ENCODE data around the gene FAM89B. TPM values are rescaled to one million over a fixed set of nuclear protein-coding genes. Genes with fewer than 3 reads are reported as not detected.

The FAM89B gene
- total RNA-seq, 1 experiment from 2014 or later, result 102 TPM

DNA sequence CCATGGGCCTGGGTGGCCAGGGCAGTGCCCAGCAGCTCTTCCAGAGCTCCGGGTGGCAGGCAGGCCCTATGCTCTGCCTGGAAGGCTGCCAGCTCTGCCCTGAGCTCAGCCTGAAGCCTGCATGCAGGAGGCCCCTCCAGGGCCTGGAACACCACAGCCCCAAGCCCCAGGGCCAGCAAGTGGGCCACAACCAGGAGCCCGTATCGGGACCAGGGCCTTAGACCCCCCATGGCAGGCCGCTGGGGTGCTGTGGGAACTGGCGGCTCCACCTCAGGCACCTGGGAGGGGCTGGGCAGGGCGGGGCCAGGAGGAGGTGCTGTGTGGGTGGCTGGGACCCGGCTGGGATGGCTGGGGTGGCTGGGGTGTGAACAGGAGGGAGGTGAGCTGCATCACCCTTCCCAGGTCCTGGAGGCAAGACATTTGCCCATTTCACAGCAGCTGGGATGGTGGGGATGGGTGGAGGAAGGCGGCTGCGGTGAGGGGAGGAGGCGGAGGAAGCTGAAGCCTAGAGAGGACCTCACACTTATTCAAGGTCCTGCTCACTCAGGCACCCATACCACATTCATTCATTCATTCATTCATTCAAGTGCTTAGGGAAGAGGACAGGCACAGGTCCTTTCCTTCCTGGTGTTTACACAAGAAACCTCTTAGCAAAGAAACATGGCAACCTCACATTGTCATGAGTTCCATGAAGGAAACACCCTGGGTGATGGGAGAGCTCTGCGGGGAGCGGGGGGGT, 23.4 kb downstream of the FAM89B start, which contains the start of gene KCNK7:
KCNK7 (minus strand) TSS at position 258 of the 739 bp plus-strand sequence; CDS start at position 230, 28 bp downstream.
- H3K4me1 ChIP-seq (ENCODE audit: control insufficient read depth, insufficient read depth, low read length), result peaks cover 12% of the 10 kb centered on the region; the same call in 1 of the 2 replicates
- H3K27me3 ChIP-seq (ENCODE audit: control insufficient read depth, insufficient read depth, low read length), result no peaks in the 10 kb centered on the region
- H3K36me3 ChIP-seq (ENCODE audit: control insufficient read depth, insufficient read depth, low read length), result no peaks in the 10 kb centered on the region
- intact Hi-C loops (cut with micrococcal nuclease; ENCODE audit: unreplicated experiment) (no loop called here), in situ Hi-C loops (cut with HindIII; ENCODE audit: low pct_unique_long_range_greater_than_20kb, low sequenced_read_pairs) (no loop called here)
- no TSS peak for BruUV-seq (replicated peaks)
- H3K27ac ChIP-seq (ENCODE audit: low read length), result no peak within 1 kb of the TSS
- no peak within 1 kb of the TSS for H3K4me3 ChIP-seq (ENCODE audit: low read depth in 2 of 2, low read length in 2 of 2)
- no peak for DNase-seq (ENCODE audit: low read depth, low spot score)
- no peak for TF ChIP-seq POLR2AphosphoS5 (IDR thresholded peaks at IDR 0.05; ENCODE audit: low read depth, low read length)
- TF ChIP-seq SIN3A (IDR thresholded peaks at IDR 0.05; ENCODE audit: borderline replicate concordance, insufficient read depth, low read depth, low read length), result no peak
- no peak for TF ChIP-seq TCF7L2 (IDR thresholded peaks at IDR 0.05; ENCODE audit: low read depth, low read length)
- TF ChIP-seq, protein P1, sequence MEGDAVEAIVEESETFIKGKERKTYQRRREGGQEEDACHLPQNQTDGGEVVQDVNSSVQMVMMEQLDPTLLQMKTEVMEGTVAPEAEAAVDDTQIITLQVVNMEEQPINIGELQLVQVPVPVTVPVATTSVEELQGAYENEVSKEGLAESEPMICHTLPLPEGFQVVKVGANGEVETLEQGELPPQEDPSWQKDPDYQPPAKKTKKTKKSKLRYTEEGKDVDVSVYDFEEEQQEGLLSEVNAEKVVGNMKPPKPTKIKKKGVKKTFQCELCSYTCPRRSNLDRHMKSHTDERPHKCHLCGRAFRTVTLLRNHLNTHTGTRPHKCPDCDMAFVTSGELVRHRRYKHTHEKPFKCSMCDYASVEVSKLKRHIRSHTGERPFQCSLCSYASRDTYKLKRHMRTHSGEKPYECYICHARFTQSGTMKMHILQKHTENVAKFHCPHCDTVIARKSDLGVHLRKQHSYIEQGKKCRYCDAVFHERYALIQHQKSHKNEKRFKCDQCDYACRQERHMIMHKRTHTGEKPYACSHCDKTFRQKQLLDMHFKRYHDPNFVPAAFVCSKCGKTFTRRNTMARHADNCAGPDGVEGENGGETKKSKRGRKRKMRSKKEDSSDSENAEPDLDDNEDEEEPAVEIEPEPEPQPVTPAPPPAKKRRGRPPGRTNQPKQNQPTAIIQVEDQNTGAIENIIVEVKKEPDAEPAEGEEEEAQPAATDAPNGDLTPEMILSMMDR (IDR thresholded peaks at IDR 0.05), result no peak
- TF ChIP-seq, protein P2, sequence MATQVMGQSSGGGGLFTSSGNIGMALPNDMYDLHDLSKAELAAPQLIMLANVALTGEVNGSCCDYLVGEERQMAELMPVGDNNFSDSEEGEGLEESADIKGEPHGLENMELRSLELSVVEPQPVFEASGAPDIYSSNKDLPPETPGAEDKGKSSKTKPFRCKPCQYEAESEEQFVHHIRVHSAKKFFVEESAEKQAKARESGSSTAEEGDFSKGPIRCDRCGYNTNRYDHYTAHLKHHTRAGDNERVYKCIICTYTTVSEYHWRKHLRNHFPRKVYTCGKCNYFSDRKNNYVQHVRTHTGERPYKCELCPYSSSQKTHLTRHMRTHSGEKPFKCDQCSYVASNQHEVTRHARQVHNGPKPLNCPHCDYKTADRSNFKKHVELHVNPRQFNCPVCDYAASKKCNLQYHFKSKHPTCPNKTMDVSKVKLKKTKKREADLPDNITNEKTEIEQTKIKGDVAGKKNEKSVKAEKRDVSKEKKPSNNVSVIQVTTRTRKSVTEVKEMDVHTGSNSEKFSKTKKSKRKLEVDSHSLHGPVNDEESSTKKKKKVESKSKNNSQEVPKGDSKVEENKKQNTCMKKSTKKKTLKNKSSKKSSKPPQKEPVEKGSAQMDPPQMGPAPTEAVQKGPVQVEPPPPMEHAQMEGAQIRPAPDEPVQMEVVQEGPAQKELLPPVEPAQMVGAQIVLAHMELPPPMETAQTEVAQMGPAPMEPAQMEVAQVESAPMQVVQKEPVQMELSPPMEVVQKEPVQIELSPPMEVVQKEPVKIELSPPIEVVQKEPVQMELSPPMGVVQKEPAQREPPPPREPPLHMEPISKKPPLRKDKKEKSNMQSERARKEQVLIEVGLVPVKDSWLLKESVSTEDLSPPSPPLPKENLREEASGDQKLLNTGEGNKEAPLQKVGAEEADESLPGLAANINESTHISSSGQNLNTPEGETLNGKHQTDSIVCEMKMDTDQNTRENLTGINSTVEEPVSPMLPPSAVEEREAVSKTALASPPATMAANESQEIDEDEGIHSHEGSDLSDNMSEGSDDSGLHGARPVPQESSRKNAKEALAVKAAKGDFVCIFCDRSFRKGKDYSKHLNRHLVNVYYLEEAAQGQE (IDR thresholded peaks at IDR 0.05; ENCODE audit: insufficient read depth in 1 of 2, low read depth in 2 of 2, low read length in 1 of 2), result no peak
- ChIA-PET POLR2A (no interaction called here), CTCF (interaction anchor here (0.7 to 2.5 kb wide), 2 partner anchors 23 to 68 kb away, joined by 6 to 9 read pairs; partner anchors contain the start of gene FAM89B)
- no peaks in the 10 kb centered on the region for H3K9me3 ChIP-seq (ENCODE audit: control insufficient read depth, insufficient read depth, low read depth, low read length)
- peak; percentile 37 for ATAC-seq

DNA sequence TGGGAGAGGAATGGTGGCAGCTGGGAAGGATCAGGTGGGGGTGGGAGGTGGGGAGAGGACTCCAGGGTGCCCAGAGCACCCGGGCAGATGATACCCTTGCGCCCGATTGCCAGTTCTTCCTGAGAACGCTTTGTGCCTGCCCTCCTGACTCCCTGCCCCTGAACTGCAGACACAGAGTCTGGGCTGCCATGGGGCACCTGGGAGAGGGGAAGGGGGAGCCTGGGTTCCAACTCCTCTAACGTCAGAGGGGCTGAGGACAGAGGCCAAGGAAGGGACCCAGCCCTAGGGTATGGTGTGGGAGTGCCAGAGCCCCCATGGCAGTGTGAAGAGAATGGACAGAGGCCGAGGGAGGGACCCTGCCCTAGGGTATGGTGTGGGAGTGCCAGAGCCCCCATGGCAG, 24.2 kb downstream of the FAM89B start:
- Histone ChIP-seq H3K27me3 (ENCODE audit: control insufficient read depth, insufficient read depth, low read length) (no peaks in the 10 kb centered on the region), H3K9me3 (ENCODE audit: control insufficient read depth, insufficient read depth, low read depth, low read length) (no peaks in the 10 kb centered on the region), H3K27ac (ENCODE audit: low read length) (no peak overlapping the region), H3K4me3 (ENCODE audit: low read depth in 2 of 2, low read length in 2 of 2) (no peak overlapping the region), H3K4me1 (ENCODE audit: control insufficient read depth, insufficient read depth, low read length) (peaks cover 12% of the 10 kb centered on the region; the same call in 1 of the 2 replicates), H3K36me3 (ENCODE audit: control insufficient read depth, insufficient read depth, low read length) (no peaks in the 10 kb centered on the region)
- ATAC-seq (no peak), DNase-seq (ENCODE audit: low read depth, low spot score) (no peak)
- ChIA-PET CTCF (no interaction called here), POLR2A (no interaction called here)
- no TSS peak for BruUV-seq (replicated peaks)
- in situ Hi-C loops (cut with HindIII; ENCODE audit: low pct_unique_long_range_greater_than_20kb, low sequenced_read_pairs) (no loop called here), intact Hi-C loops (cut with micrococcal nuclease; ENCODE audit: unreplicated experiment) (no loop called here)
- TF ChIP-seq TCF7L2 (IDR thresholded peaks at IDR 0.05; ENCODE audit: low read depth, low read length) (no peak), SIN3A (IDR thresholded peaks at IDR 0.05; ENCODE audit: borderline replicate concordance, insufficient read depth, low read depth, low read length) (no peak), POLR2AphosphoS5 (IDR thresholded peaks at IDR 0.05; ENCODE audit: low read depth, low read length) (no peak; the same call in 1 of the 2 replicates)
- TF ChIP-seq, protein P2 (IDR thresholded peaks at IDR 0.05; ENCODE audit: insufficient read depth in 1 of 2, low read depth in 2 of 2, low read length in 1 of 2), result no peak
- TF ChIP-seq, protein P1 (IDR thresholded peaks at IDR 0.05), result no peak
